ENCODE measurements around the gene ZFYVE28.

ZFYVE28 gene

GRCh38 chr4:2259541-2260343, 158.7 kb downstream of the ZFYVE28 start:
- no peak for DNase-seq (ENCODE audit: low read depth)

DNA sequence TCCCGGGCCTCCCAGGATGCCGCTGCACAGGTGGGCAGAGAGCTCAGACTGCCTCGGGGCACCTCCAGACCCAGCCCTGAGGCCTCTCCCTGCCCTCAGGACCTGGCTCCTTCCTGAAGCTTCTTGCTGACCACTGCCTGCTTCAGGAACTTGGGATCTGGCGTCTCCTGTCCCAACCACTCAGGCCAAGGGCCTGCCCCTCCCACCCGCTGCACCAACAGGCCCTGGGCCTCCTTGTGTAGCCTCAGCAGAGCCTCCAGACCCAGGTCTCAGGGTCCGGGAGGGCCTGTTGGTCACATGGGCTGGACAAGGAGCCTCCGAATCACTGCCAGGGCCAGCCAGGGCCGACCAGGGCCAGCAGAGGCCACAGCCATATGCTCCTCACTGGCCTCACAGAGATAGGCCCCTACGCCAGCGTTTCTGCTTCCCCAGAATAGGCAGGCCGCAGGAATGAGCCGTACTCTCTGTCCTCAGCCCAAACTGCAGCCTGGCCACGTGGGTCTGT, 159.4 kb downstream of the ZFYVE28 start:
- no peak for DNase-seq (ENCODE audit: low read depth)

DNA sequence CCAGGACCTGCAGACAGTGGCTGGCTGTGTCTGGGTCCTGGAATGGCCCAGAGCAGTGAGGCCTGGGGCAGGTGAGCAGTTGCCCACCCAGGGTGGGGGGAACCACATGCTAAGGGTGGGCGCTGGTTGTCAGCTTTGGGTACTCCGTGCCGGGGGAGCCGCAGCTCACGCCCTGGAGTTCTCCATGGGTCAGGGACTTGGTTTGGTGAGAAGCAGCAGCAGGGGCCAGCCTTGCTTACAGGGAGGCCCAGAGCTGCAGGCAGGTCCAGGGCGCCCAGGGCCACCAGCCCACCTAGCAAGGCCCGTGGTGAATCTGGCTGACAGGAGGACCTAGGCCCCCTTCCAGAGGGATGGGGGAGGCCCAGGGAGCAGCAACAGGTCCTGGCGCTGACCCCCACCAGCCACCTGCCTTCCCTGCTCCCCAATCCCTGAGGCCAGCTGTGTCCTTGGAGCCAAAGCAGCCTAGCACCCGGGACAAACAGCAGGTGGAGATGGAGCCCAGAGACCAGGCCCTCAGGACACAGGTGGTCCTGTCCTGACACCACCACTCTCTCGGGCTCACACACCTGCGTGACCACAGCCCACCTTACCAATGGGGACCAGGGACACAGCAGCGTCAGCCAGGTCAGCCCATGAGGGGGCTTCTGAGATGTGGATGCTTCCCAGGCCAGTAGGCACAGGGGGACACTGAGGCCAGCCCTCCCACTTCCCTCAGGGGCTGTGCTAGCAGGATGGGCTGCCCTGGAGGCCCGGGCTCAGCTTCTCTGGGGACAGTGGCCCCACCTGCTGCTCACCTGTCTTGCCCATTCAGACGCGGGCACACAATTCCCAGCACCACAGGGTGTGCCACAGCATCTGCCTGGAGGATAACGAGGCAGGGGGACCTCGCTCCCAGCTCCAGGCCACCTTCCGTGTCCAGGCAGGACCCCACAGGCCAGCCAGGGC, 160.1 kb downstream of the ZFYVE28 start:
- DNase-seq (ENCODE audit: low read depth) = no peak

DNA sequence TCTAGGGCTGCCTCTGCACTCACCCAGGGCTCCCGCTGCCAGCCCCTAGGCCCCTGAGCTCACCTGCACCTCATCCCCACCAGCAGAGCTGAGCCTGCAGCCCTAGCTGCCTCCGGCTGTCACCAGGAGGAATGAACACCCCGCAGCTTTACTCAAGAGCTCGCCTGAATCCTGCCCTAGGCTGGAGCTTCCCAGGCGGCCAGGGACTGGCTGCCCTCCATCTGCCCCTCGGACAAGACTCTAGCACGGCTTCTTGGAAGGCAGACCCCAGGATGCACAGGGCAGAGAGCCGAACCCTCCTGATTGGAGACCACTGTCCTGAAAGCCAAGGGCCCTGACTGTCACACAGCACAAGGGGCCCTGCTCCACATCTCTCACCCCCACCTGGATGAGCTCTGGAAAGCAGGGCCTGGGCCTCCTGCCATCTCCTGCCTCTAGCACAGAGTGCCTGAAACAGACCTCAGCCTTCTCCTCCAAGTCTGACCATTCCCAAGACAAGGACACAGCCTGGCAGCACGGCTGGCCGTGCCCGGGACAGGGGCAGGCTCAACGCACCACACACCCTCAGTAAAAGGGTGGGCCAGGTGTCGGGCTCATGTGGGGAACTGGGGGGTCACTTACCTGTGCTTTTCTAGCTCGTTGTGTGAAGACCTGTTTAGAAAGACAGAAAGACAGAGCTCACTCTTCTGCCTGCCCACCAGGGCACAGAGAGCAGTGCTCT, 160.9 kb downstream of the ZFYVE28 start:
- DNase-seq (ENCODE audit: low read depth) = no peak

DNA sequence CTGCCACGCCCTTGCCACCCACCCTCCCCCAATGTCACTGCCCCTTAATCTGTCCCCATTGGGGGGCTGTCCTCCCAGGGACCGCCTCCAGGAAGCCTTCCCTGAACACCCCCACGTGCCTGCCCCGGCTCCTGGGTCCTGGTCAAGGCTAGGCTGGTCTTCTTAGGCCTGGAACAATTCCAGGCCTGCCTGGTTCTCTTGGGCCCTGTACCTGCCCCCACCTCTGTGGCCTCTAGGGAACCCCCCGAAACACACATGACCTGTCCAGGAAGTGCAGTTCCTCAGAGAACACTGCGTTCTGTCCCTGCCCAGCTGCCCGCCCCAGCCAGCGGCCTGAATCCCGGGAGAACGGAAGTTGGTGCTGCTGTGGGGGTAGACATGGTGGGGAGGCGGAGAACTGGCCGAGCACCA, 161.7 kb downstream of the ZFYVE28 start:
- DNase-seq (ENCODE audit: low read depth) = no peak

GRCh38 chr4:2256156-2256731, 162.2 kb downstream of the ZFYVE28 start:
- no peak for DNase-seq (ENCODE audit: low read depth)

DNA sequence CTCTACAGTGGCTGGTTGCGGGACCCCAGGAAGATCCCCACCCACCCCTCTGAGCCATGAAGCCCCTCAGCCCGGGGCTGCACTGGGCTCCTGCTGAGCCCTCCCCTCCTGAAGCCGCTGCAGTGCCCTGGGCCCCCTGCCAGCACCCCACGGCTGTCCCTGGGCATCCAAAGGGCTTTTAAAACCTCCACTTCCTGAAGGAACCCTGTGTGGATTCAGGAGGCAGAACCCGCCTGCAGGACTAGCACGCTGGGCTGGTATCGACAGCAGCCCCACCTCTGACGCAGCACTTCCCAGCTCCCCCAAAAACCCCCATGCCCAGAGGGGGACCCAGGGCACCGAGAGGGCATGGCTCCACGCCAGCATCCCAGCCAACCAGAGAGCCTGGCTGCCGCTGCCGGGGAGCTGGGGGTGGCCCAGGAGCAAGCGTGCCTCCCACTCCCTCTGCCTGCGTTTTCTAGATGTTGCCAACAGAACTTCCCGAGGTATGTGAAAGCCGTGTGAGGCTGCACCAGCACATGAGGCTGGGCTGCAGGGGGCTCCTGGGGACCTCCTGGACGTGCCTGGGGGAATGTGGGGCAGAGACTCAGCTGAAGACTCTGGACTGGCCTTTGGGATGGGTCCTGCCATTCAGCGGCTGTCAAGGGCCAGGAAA, 162.8 kb downstream of the ZFYVE28 start:
- DNase-seq (ENCODE audit: low read depth) = peak; percentile 45

GRCh38 chr4:2254665-2255500, 163.6 kb downstream of the ZFYVE28 start:
- no peak for DNase-seq (ENCODE audit: low read depth)

DNA sequence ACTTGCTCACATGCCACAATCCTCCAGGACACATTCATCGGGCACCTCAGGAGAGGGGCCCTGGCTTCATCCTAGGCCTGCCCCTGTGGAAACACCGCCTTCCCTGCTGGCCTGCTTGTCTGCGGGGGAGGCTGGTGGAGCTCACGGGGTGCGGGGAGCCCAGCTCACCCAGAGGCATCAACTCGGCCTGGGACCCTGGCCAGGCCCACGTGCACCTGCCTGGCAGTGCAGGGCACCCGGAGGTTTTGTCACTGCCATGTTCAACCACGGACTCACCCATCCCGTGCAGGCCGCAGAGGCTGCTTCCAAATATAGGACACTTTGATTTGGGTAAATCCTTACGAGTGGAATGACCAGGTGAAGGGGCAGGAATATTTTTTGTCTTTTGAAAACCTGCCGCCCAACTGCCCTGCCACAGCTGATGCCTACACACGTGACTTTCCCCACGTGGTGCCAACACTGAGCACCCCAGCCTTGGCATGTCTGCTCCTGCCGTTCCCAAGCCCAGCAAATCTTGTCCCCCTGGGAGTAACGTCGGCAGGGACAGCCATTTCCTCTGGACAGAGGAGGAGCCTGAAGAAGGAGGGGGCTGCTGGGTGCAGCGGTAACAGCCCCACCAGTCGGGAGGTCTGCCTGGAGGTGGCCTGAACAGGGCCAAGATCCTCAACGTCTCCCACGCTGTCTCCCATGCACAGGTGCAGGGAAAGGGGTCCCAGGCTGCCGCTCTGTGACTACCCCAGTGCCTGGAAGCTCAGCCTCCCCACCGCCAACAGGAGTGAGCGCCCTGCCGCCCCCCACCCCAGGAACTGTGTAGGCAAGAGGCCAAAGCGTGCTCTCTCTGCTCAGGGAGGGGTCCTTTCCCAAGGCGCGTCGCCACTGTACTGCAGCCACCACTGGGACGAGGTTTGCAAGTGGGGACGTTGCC, 165.0 kb downstream of the ZFYVE28 start:
- no peak for DNase-seq (ENCODE audit: low read depth)

GRCh38 chr4:2252530-2253091, 165.8 kb downstream of the ZFYVE28 start:
- no peak for DNase-seq (ENCODE audit: low read depth)

GRCh38 chr4:2251795-2252529, 166.5 kb downstream of the ZFYVE28 start:
- no peak for DNase-seq (ENCODE audit: low read depth)

DNA sequence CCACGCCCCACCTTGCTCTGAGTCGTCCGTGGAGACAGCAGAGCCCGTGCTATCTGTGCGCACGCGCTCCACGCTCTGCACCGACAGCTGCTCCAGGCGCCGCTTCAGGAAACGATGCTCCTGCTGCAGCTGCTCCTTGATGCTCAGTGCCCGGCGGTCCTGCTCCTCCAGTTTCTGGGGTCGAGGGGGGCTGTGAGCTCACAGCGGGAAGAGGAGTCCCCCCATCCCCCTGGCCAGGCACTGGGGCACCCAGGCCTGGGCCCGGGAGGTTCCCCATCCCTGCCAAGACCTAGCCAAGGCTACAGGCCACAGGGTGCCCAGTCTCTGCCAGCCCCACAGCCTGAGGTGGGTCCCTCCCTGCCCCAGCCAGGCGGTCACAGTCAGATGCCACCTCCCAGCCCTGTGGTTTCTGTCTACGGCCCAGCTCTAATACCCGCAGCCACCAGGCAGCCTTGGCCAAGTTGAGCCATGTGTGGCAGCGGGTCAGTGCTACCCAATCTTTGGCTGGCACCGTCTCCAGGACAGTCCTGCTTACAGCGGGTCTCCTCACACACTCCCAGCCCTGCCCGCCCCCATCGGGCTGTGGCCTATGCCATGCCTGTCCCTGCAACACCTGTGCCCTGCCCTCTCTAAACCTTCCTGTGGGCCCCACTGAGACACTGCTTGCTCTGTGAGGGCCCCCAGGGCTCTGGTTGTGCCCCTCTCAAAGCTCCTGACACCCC, 167.2 kb downstream of the ZFYVE28 start:
- DNase-seq (ENCODE audit: low read depth) = no peak

- DNase-seq (ENCODE audit: low read depth) = no peak
Observed at GRCh38 chr4:2250357-2251072, 167.9 kb downstream of the ZFYVE28 start.

DNA sequence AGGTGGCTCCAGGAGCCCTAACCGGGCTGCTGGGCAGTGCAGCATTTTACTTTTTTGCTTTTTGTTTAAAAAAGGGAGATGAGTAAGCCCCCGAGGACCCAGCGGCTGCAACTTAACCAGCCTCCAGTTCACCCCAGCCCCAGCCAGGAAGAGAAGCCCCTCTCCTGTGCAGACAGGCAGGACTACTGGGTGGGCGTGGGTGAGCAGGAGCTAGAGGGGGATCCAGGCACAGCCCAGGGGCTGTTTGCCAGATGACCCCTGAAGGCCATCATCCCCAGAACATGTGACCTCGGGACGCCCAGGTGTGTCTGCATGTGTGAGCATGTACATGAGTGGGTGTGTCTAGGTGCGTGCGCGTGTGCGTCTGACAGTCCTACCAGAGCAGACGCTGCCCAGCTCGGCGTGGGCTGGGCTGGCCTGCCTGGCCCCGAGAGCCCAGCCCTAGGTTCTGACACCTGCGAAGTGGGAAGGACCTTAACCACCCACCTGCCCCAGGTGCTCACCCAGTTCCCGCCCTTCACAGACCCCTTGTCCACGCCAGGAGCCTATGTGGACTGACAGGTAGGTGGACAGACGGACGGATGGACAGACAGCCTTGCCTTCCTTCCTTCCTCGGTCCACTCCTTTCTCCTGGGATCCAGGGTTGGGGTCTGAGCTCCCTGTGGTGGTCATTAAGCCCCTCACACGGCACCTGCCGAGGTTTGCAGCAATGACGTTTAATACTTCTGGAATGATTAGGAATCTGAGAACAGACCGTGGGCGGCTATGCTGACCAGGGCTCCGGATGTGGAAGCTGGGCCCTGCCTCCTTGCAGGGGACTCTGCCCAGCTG, 168.7 kb downstream of the ZFYVE28 start:
- DNase-seq (ENCODE audit: low read depth) = no peak

DNA sequence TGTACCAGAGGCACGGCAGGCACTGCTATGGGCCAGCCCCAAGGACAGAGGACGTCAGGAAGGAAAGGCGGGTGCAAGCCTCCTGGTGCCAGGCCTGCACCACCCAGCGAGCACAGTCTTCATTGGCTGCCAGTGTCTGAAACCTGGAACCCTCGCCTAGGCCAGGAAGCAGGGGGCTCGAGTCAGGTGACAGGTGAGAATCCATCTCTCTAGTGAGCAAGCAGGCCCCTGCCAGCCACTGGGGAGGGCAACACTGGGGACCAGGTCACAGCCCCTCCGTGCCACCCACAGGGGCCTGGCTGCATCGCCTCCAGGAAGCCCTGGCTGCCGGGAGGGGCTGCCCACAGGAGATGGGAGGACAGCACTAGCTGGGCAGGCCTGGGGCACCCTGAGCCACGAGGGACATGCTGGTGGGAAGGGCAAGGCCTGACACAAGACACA, 169.6 kb downstream of the ZFYVE28 start:
- DNase-seq (ENCODE audit: low read depth) = no peak

Measured in iris pigment epithelial cell (primary cell).